H1 (cell line): ENCODE results near the gene MRAP. TPM values are rescaled to one million over a fixed set of nuclear protein-coding genes. Genes with fewer than 3 reads are reported as not detected.

Source experiments
- EP300 ChIP-seq, 2 experiments: IDR thresholded peaks; 1 replicate in 1 of 2; 2 replicates in 1 of 2; pipeline ENCODE4 v1.6.1; 2011 to 2012; ENCODE audit warnings: low read depth in 2 of 2, low read length in 2 of 2, mild to moderate bottlenecking in 2 of 2, borderline replicate concordance in 1 of 2, inconsistent platforms in 1 of 2, moderate library complexity in 1 of 2
- POLR2AphosphoS5 ChIP-seq: IDR thresholded peaks from 2 replicates; pipeline ENCODE4 v1.6.1; 2011; ENCODE audit warnings: low read depth, low read length
- TEAD4 ChIP-seq: IDR thresholded peaks from 2 replicates; pipeline ENCODE4 v1.6.1; 2012; ENCODE audit warnings: low read depth, low read length, inconsistent platforms, mixed read lengths
- polyA plus RNA-seq, 7 experiments: library from polyadenylated mRNA; depleted of rRNA in 3 of 7; stranded (reverse) in 5 of 7; unstranded in 2 of 7; fragments of >200 nt in 5 of 7; fragments of 200-250 nt in 2 of 7; gene quantifications; 1 replicate in 5 of 7; 2 replicates in 1 of 7; 4 replicates in 1 of 7; pipeline versions ENCODE4 v1.2.1 to v1.2.3, GENCODE V29; 2011 to 2013; ENCODE audit warnings: missing spikeins in 2 of 7, mixed read lengths in 2 of 7
- total RNA-seq: library from RNA; stranded (reverse); fragmentation: NEBNext Ultra II Directional; extraction: Animal tissue kit (Norgen Biotek cat#: 25700); gene quantifications from 2 replicates; pipeline ENCODE4 v1.2.1, GENCODE V29; 2021
- TF ChIP-seq, protein P1 (sequence below): IDR thresholded peaks from 2 replicates; pipeline ENCODE4 v1.6.1; 2011; ENCODE audit warnings: low read depth, mild to moderate bottlenecking, low read length; ENCODE audit not compliant: insufficient read depth
- TF ChIP-seq, protein P2 (sequence below): fragments of 300-600 bp; sonication (generic); IDR thresholded peaks from 2 replicates; pipeline ENCODE4 v1.7.1; 2012; ENCODE audit warnings: low read length, moderate library complexity, mild to moderate bottlenecking, inconsistent platforms; ENCODE audit not compliant: insufficient replicate concordance

MRAP gene
- total and polyA plus RNA-seq, 2 of the 8 experiments (the other 6 are each of a cell fraction or from before 2014, with no cell fraction given), result not detected

DNA sequence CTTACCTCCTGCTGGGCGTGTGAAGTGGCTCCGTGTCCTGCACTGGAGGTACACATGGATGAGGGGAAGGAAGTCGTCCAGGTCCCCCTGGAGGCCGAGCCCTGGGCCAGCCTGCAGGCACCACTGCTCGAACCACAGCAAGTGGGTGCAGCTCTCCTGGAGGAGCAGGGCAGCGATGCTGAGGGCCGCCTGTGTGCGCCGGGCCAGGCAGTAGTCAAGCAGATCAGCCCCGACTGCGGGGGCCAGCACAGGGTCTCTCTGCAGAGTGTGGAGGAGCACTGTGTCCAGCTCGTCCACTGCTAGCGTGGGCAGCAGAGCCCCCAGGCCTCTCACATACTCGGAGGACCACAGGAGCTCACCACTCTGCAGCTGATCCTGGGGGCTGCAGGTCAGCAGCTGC lies 48.3 kb downstream of the MRAP start (continued):
- TF ChIP-seq, protein P1, sequence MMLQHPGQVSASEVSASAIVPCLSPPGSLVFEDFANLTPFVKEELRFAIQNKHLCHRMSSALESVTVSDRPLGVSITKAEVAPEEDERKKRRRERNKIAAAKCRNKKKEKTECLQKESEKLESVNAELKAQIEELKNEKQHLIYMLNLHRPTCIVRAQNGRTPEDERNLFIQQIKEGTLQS, result no peak
- TF ChIP-seq TEAD4 (no peak), EP300 (IDR thresholded peaks at IDR 0.05; ENCODE audit: borderline replicate concordance in 1 of 2, low read depth in 2 of 2, low read length in 2 of 2) (no peak), POLR2AphosphoS5 (no peak)
- TF ChIP-seq, protein P2, sequence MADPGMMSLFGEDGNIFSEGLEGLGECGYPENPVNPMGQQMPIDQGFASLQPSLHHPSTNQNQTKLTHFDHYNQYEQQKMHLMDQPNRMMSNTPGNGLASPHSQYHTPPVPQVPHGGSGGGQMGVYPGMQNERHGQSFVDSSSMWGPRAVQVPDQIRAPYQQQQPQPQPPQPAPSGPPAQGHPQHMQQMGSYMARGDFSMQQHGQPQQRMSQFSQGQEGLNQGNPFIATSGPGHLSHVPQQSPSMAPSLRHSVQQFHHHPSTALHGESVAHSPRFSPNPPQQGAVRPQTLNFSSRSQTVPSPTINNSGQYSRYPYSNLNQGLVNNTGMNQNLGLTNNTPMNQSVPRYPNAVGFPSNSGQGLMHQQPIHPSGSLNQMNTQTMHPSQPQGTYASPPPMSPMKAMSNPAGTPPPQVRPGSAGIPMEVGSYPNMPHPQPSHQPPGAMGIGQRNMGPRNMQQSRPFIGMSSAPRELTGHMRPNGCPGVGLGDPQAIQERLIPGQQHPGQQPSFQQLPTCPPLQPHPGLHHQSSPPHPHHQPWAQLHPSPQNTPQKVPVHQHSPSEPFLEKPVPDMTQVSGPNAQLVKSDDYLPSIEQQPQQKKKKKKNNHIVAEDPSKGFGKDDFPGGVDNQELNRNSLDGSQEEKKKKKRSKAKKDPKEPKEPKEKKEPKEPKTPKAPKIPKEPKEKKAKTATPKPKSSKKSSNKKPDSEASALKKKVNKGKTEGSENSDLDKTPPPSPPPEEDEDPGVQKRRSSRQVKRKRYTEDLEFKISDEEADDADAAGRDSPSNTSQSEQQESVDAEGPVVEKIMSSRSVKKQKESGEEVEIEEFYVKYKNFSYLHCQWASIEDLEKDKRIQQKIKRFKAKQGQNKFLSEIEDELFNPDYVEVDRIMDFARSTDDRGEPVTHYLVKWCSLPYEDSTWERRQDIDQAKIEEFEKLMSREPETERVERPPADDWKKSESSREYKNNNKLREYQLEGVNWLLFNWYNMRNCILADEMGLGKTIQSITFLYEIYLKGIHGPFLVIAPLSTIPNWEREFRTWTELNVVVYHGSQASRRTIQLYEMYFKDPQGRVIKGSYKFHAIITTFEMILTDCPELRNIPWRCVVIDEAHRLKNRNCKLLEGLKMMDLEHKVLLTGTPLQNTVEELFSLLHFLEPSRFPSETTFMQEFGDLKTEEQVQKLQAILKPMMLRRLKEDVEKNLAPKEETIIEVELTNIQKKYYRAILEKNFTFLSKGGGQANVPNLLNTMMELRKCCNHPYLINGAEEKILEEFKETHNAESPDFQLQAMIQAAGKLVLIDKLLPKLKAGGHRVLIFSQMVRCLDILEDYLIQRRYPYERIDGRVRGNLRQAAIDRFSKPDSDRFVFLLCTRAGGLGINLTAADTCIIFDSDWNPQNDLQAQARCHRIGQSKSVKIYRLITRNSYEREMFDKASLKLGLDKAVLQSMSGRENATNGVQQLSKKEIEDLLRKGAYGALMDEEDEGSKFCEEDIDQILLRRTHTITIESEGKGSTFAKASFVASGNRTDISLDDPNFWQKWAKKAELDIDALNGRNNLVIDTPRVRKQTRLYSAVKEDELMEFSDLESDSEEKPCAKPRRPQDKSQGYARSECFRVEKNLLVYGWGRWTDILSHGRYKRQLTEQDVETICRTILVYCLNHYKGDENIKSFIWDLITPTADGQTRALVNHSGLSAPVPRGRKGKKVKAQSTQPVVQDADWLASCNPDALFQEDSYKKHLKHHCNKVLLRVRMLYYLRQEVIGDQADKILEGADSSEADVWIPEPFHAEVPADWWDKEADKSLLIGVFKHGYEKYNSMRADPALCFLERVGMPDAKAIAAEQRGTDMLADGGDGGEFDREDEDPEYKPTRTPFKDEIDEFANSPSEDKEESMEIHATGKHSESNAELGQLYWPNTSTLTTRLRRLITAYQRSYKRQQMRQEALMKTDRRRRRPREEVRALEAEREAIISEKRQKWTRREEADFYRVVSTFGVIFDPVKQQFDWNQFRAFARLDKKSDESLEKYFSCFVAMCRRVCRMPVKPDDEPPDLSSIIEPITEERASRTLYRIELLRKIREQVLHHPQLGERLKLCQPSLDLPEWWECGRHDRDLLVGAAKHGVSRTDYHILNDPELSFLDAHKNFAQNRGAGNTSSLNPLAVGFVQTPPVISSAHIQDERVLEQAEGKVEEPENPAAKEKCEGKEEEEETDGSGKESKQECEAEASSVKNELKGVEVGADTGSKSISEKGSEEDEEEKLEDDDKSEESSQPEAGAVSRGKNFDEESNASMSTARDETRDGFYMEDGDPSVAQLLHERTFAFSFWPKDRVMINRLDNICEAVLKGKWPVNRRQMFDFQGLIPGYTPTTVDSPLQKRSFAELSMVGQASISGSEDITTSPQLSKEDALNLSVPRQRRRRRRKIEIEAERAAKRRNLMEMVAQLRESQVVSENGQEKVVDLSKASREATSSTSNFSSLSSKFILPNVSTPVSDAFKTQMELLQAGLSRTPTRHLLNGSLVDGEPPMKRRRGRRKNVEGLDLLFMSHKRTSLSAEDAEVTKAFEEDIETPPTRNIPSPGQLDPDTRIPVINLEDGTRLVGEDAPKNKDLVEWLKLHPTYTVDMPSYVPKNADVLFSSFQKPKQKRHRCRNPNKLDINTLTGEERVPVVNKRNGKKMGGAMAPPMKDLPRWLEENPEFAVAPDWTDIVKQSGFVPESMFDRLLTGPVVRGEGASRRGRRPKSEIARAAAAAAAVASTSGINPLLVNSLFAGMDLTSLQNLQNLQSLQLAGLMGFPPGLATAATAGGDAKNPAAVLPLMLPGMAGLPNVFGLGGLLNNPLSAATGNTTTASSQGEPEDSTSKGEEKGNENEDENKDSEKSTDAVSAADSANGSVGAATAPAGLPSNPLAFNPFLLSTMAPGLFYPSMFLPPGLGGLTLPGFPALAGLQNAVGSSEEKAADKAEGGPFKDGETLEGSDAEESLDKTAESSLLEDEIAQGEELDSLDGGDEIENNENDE, result no peak
